Germinal center (tissue), 1 donor: ENCODE data around the gene CYB5R4.

Source experiments
- DNase-seq: peaks from one replicate; pipeline ENCODE4 v3.0.0; 2012; ENCODE audit warnings: mixed read lengths, low spot score

CYB5R4 gene

DNA sequence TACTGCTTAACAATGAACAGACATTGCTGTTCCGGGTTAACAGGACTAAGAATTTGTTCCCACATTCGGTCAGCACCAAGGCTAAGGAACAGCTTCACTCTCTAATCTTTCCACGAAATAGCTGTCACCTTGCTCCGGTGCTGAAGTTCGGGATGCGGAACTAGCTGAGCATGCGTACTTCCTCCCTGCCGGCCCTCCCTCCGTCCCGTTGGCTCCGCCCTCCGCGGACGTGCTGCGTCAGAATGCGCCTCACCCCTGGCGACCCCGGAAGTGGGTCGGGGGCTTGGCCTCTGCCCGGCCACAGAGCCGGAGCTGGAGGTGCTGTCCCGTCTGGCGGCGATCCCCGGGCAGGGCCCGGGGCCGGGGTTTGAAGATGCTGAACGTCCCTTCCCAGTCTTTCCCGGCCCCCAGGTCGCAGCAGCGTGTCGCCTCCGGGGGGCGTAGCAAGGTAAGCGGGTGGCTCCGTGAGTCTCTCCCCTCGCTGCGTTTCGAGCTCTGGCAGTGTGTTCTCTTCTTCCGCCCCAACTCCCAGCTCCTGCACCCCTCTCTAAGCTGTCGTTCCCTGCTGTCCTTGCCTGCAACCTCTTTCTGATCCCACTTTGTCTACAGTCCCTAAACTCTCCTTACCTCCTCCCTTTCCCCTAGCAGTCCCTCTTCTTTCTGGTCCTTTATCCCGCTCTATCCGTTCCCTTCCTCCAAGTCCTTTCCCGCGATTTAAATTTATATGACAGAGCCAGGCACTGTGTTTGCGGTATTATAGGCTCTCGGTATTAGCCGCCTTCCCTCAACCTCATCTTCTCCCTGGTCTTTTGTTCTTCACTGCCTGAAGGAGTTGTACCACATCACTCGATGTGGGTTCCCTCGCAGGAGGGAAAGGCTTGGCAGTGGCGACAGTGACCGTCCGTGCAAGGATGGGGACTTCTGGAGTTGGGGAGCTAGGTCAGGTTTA is at the start of gene CYB5R4:
Gene CYB5R4, plus strand, starts transcription at position 280 of the 949 bp plus-strand sequence. Its CDS starts 94 bp downstream, at position 374.
- peak; percentile 95 for DNase-seq

DNA sequence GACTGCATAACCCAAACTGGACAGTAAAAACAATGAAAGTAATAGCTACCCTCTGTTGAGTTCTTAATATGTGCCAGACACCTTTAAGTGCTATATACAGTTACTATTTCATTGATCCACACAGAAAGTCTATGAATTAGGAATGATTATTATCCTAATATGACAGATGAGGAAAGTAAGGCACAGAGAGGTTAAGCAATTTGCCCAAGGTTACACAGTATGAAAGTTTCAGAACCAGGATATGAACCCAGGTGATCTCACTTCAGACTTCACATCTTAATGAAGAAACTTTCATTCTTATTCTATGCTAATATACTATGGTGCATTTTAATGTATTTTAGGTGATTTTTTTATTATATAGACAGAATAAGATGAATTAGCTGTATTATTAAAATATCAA is 46.9 kb upstream of the CYB5R4 start:
- no peak for DNase-seq

- DNase-seq: no peak
Measured at GRCh38 chr6:83815631-83816272, 43.7 kb upstream of the CYB5R4 start.

GRCh38 chr6:83822629-83823169 is 36.8 kb upstream of the CYB5R4 start:
- no peak for DNase-seq

GRCh38 chr6:83824388-83824801 is 35.1 kb upstream of the CYB5R4 start:
- no peak for DNase-seq

DNA sequence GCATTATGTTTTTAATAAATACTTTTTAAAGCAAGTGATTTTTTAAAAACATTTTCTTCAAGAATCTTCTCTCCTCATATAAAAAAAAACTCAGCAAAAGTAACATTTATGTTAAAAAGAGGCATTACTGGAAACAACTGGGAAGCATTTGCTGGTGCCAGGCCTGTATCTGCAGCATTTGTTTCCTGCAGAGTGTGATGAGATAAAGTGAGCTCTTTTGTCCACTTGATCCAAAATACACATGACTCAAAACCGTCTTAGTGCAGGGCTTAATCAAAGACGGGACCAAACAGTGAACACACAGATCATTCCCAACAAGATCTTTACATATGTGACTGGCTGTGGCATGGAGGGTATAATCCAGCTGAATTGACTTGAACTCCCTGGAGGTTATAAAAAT is 34.7 kb upstream of the CYB5R4 start:
- no peak for DNase-seq

GRCh38 chr6:83827050-83827449 is 32.4 kb upstream of the CYB5R4 start:
- no peak for DNase-seq

- no peak for DNase-seq
Measured at GRCh38 chr6:83838727-83839126, 20.8 kb upstream of the CYB5R4 start.

DNA sequence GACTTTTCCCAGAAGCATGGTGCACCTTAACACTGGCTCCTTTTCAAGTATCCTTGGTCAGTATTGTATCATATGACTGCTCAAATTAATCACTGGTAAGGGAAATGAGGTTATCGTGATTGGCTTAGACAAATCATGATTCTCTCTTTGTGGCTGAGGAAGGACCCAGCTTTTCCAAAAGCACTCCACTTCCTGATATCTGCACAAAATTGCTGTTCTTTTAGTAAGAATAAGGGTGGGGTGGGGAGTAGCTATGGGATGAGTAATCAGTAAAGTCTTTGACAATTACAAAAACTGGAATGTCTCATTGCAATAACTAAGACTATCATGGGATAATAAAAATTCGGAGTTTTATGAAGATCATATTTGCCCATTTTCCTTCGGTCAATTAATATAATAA is 15.3 kb upstream of the CYB5R4 start:
- DNase-seq: no peak

DNA sequence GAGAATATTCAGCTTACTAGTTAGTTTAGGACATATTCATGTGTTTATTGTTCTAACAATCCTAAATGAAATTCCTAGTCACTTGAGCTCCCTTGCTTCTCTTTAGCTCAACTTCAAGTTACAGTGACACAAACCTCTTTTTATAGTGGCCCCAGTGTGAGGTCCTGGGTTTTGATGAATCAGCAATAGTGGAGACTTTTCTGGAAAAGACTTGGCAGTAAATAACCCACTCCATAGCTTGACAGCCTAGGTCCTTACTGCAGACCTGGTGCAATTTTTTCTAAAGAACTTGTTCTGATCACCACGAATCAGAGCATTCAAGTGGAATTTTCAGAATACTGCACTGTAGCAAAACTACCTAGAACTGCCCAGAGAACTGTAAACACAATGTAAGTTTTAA is 13.2 kb upstream of the CYB5R4 start:
- DNase-seq: no peak

DNA sequence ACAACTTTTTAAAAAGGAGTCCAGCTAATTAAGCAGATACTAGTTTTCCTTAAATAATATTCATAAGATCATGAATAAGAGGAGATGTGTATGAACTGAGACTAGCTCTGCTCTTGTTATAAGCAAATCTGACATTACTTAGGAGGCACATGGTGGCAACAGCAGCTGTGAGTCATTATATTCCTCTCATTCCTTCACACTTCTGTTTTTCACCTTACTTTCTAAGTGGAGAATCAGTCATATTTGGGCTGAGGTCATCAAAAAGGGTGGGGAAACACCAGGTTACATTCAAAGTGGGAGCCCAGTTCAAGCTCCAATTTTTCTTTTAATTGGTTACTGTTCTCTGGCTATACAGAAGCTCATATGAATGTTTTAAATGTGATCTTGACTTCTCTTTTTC is 12.3 kb upstream of the CYB5R4 start:
- DNase-seq: no peak

GRCh38 chr6:83849127-83849526 is 10.4 kb upstream of the CYB5R4 start:
- no peak for DNase-seq

DNA sequence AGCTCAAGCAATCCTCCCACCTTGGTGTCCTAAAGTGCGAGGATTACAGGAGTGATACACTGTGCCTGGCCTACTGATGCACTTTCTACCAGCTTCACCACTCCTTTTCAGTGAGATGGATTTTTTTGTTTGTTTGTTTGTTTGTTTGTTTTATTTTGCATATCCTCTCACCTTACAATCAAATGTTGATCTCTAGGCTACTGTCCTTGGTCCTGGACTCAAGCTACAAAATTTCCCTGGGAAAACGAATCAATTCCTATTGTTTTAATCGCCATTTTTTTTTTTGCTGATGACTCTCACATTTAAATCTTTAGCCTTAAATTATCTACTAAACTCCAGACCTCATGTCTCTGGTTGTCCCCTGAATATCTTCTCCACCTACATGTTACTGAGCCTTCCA is 9.9 kb upstream of the CYB5R4 start:
- no peak for DNase-seq

- no peak for DNase-seq
Measured at GRCh38 chr6:83852528-83853177, 6.8 kb upstream of the CYB5R4 start.

DNA sequence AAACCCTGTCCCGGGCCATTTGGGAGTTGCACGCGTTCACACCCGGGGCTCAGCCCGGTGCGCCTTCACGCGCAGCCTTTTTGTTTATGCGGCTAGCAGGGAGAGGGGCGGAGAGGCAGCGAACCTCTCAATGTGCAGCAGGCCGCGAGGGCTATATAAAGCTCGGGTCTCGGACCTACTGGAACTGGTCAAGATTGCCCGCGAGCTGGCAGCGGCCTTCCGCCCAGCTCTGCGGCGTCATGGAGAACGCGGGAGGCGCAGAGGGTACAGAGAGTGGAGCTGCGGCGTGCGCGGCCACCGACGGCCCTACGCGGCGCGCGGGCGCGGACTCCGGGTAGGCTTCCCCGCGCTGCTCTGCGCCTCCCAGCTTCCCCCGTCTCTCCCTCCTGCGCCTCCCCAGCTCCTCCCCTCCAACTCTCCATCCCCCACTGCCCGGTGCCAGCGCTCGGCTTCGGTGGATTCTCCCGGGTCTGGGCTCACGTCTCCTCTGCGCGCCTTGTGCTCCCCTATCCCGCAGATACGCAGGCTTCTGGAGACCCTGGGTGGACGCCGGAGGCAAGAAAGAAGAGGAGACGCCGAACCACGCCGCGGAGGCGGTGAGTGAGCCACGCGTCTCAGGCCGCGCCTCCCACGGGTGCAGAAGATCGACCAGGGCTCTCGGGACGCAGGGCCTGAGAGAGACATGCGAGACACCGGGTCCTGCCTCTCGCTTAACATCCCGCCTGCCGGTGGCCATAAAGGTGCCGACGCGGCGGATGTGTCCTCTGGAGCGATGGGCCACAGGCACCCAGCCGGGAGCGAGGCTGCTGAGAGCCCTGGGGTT is 6.1 kb upstream of the CYB5R4 start, which contains the start of gene RIPPLY2:
Gene RIPPLY2, plus strand, starts transcription at position 183 of the 823 bp plus-strand sequence. Its CDS starts 57 bp downstream, at position 240.
- no peak for DNase-seq

DNA sequence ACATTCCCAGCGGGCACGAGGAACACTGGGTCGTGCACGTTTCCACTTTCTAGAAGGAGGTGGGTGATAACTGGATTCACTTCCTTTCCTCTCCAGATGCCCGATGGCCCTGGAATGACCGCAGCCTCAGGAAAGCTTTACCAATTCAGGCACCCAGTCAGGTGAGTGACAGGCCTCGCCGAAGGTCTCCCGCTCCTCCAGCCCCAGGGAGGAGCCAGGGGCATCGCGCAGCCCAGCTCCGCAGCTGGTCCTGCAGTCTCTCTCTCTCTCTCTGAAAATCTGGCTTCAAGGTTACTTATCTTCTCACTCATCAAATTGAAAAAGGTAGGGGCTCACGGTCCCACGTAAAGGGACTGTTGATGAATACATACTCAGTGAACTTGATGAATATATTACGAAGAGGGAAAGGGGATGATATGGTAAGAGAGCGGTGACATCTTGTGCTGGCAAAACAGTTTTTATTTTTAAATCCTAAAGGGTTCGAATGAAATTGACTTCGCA is 5.4 kb upstream of the CYB5R4 start:
- no peak for DNase-seq

DNA sequence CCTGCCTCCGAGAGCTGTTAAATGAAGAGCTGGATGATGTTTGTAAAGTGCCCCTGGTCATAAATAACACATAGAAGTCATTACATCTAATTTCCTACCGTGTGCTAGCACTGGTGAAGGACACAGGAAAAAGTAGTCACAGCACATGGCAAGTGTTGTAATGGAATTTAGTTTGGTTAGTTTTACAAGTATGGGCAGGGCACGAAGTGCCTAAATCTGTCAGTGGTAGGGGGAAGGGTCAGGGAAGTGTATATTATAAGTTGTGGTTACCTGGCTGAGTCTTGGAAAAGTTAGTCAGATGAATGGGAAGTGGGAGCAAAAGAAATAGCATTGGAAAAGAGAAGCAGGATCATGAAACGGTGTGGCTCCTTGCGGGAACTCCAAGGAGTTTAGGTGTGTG is 4.7 kb upstream of the CYB5R4 start:
- no peak for DNase-seq

- peak; percentile 18 for DNase-seq
Measured at GRCh38 chr6:83860359-83860755, 868 bp downstream of the CYB5R4 start.

DNA sequence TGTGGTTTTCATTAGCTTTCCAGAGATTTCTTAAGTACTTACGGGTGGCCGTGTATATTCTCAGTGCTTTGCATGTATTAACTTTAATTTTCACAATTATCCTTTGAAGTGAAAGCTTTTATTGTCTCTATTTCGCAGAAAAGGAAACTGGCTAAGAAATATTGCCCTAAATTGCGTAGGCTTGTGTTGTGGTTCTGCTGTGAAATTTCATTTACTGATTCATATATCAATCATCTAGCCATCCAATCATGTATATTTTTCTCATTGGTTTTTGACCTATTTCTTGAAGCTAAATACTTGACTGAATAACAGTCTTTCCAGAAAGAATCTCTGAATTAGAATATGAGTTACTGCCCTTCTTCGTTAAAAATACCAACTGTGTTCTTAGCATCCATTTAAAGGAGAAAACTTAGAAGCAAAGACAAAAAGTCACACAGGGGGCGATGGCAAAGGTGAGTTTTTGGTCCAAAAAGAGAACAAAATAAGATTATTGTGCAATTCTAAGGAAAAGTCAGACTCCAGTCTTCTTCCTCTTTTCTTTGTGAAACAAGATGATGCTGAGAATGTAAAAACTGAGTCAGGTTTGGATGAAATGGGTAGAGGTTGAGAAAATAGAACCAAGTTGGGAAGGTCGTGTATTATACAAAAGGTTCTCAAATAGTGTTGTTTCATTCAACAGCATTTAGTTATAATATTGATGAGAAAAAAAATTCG is 1.4 kb downstream of the CYB5R4 start:
- DNase-seq: no peak

DNA sequence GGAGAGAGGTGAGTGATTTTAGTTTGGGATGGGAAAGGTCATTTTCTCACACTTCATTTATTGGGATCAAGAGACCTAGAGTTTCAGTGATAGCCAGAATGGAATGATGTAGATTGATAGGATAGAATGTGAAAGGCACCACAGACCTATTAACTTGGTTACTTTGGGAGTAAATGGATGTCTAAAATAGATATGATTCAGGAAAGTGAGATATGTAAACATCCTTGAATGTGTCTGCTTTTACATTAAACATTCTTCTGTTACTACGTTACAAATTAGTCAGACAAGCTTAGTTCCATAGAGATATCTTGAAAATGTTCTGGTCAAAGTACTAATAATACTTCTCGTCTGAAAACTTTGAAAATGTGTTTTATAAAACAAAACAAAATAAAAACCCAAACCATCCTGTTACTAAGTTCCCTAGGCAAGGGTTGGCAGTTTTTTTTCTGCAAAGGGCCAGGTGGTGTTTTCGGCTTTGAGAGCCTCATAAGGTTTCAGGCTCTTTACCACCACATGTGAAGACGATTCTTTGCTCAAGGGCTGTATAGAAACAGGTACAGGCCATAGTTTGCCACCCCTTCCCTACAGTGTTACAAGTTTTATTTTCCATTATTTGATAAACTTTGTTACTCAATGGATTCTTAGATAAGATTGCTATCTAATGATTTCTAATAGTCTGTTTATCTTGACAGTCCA is 3.4 kb downstream of the CYB5R4 start:
- DNase-seq: no peak
